ENCODE results near the gene TEAD4.

TEAD4 gene

GRCh38 chr12:2960996-2961616, 1.9 kb downstream of the TEAD4 start:
- DNase-seq, result no peak

GRCh38 chr12:2961705-2962104, 2.5 kb downstream of the TEAD4 start:
- DNase-seq, result no peak

GRCh38 chr12:2963154-2963759, 4.1 kb downstream of the TEAD4 start:
- no peak for DNase-seq

GRCh38 chr12:2963760-2964292, 4.6 kb downstream of the TEAD4 start:
- no peak for DNase-seq

- DNase-seq, result no peak
These were observed 8.5 kb downstream of the TEAD4 start for GRCh38 chr12:2967651-2968050.

- no peak for DNase-seq
These were observed 11.5 kb downstream of the TEAD4 start for GRCh38 chr12:2970744-2971143.

- DNase-seq, result no peak
These were observed 14.4 kb downstream of the TEAD4 start for GRCh38 chr12:2973566-2973965.

- DNase-seq, result no peak
These were observed 15.4 kb downstream of the TEAD4 start for GRCh38 chr12:2974560-2974971.

- DNase-seq, result no peak
These were observed 17.4 kb downstream of the TEAD4 start for GRCh38 chr12:2976581-2976996.

GRCh38 chr12:2977776-2978175, 18.6 kb downstream of the TEAD4 start:
- no peak for DNase-seq

GRCh38 chr12:2979806-2980205, 20.6 kb downstream of the TEAD4 start:
- DNase-seq, result no peak

- DNase-seq, result peak; percentile 67
These were observed 21.4 kb downstream of the TEAD4 start for GRCh38 chr12:2980630-2981029.

GRCh38 chr12:2982361-2982760, 23.2 kb downstream of the TEAD4 start:
- no peak for DNase-seq

GRCh38 chr12:2984249-2984648, 25.1 kb downstream of the TEAD4 start:
- no peak for DNase-seq

- no peak for DNase-seq
These were observed 25.5 kb downstream of the TEAD4 start for GRCh38 chr12:2984698-2985097.

- DNase-seq, result no peak
These were observed 27.7 kb downstream of the TEAD4 start for GRCh38 chr12:2986876-2987275.

- DNase-seq, result no peak
These were observed 29.3 kb downstream of the TEAD4 start for GRCh38 chr12:2988494-2988893.

GRCh38 chr12:2992724-2993123, 33.5 kb downstream of the TEAD4 start:
- no peak for DNase-seq

- DNase-seq, result no peak
These were observed 38.9 kb downstream of the TEAD4 start for GRCh38 chr12:2997989-2998670.

- no peak for DNase-seq
These were observed 39.6 kb downstream of the TEAD4 start for GRCh38 chr12:2998789-2999264.

GRCh38 chr12:2999265-2999841, 40.2 kb downstream of the TEAD4 start:
- no peak for DNase-seq

GRCh38 chr12:3000548-3001275, 41.5 kb downstream of the TEAD4 start:
- no peak for DNase-seq

GRCh38 chr12:3002646-3003045, 43.4 kb downstream of the TEAD4 start:
- DNase-seq, result no peak
